K562 (cell line): ENCODE results near the gene UNC50. TPM values are rescaled to one million over a fixed set of nuclear protein-coding genes. Genes with fewer than 3 reads are reported as not detected.
A peak's percentile ranks its signal among the peaks of the same experiment; 100 is the strongest.

Experiments used
- CREB1 ChIP-seq, 2 experiments: sonication (generic) in 1 of 2; formaldehyde crosslinking in 1 of 2; IDR thresholded peaks; 2 replicates each; pipeline versions ENCODE4 v1.6.1 to v1.8.0; 2012 to 2022; ENCODE audit warnings: inconsistent platforms in 1 of 2, mild to moderate bottlenecking in 1 of 2, missing genetic modification reagents in 1 of 2, moderate library complexity in 1 of 2
- ETV1 ChIP-seq: fragments of 450-650 bp; conservative IDR thresholded peaks from 2 replicates; pipeline ENCODE4 v1.6.1; 2016; ENCODE audit warnings: missing genetic modification characterization, control low read depth, low read depth, missing compliant biosample characterization
- FOXA1 ChIP-seq: fragments of 450-650 bp; IDR thresholded peaks from 2 replicates; pipeline ENCODE4 v1.6.1; 2016; ENCODE audit warnings: mild to moderate bottlenecking, borderline replicate concordance
- HEY1 ChIP-seq: fragments of 250-450 bp; sonication (Bioruptor Pico); IDR thresholded peaks from 2 replicates; pipeline ENCODE4 v1.5.0; 2020; ENCODE audit warnings: mild to moderate bottlenecking, moderate library complexity, borderline replicate concordance
- HNRNPL ChIP-seq: fragments of 200-400 bp; formaldehyde crosslinking; IDR thresholded peaks from 2 replicates; pipeline ENCODE4 v1.6.1; 2017; ENCODE audit warnings: low read depth, mild to moderate bottlenecking, low read length
- HNRNPLL ChIP-seq: fragments of 200-400 bp; formaldehyde crosslinking; IDR thresholded peaks from 2 replicates; pipeline ENCODE4 v1.6.1; 2017; ENCODE audit warnings: low read length, low read depth, mild to moderate bottlenecking; ENCODE audit not compliant: poor library complexity, severe bottlenecking
- KLF6 ChIP-seq: fragments of 250-450 bp; sonication (Bioruptor Pico); IDR thresholded peaks from 2 replicates; pipeline ENCODE4 v1.4.0; 2020; ENCODE audit warnings: mild to moderate bottlenecking, moderate library complexity, borderline replicate concordance
- MYNN ChIP-seq, 2 experiments: sonication (generic); formaldehyde crosslinking in 1 of 2; IDR thresholded peaks; 2 replicates each; pipeline versions ENCODE4 v1.5.0 to v1.6.1; 2016 to 2020; ENCODE audit warnings: antibody characterized with exemption in 1 of 2, missing genetic modification reagents in 1 of 2
- NR2C2 ChIP-seq, 2 experiments: fragments of 200-800 bp in 1 of 2; sonication (Bioruptor generic) in 1 of 2; sonication (generic) in 1 of 2; formaldehyde crosslinking in 1 of 2; IDR thresholded peaks; 2 replicates each; pipeline versions ENCODE4 v1.6.1 to v1.8.0; 2016 to 2022; ENCODE audit warnings: mild to moderate bottlenecking in 1 of 2, missing compliant biosample characterization in 1 of 2, missing genetic modification characterization in 1 of 2, missing genetic modification reagents in 1 of 2
- PHF20 ChIP-seq: fragments of 450-650 bp; IDR thresholded peaks from 2 replicates; pipeline ENCODE4 v1.6.1; 2018; ENCODE audit not compliant: partially characterized antibody
- PML ChIP-seq: IDR thresholded peaks from 2 replicates; pipeline ENCODE4 v1.6.1; 2012; ENCODE audit warnings: low read length, inconsistent platforms
- SMARCB1 ChIP-seq: IDR thresholded peaks from 2 replicates; pipeline ENCODE4 v1.6.1; 2011; ENCODE audit warnings: improper control_type of control experiment, low read depth; ENCODE audit not compliant: insufficient read length
- TSC22D4 ChIP-seq: fragments of 450-650 bp; IDR thresholded peaks from 2 replicates; pipeline ENCODE4 v1.6.1; 2016; ENCODE audit warnings: missing genetic modification characterization, missing biosample characterization, control low read depth
- ZBTB1 ChIP-seq: sonication (generic); formaldehyde crosslinking; IDR thresholded peaks from 2 replicates; pipeline ENCODE4 v1.8.1; 2023; ENCODE audit warnings: missing genetic modification reagents, low read depth, mild to moderate bottlenecking, borderline replicate concordance
- ZC3H11A ChIP-seq: IDR thresholded peaks from 2 replicates; pipeline ENCODE4 v1.6.1; 2012; ENCODE audit warnings: low read depth, low read length, improper control_type of control experiment
- ZNF23 ChIP-seq: fragments of 250-450 bp; sonication (Bioruptor Pico); IDR thresholded peaks from 2 replicates; pipeline ENCODE4 v1.4.0; 2020; ENCODE audit warnings: mild to moderate bottlenecking
- ZNF707 ChIP-seq: fragments of 250-450 bp; sonication (Bioruptor Pico); conservative IDR thresholded peaks from 2 replicates; pipeline ENCODE4 v1.8.0; 2022; ENCODE audit warnings: inconsistent platforms, mild to moderate bottlenecking, moderate library complexity
- polyA plus RNA-seq, 8 experiments: library from polyadenylated mRNA; depleted of rRNA in 4 of 8; stranded (reverse) in 5 of 8; unstranded in 3 of 8; fragments of >200 nt; fragmentation: Nextera tagmentation in 2 of 8; fragmentation: Illumina TruSeq in 1 of 8; extraction: Ambion mirVana in 2 of 8; extraction: Trizol in 1 of 8; gene quantifications; 2 replicates each; pipeline versions ENCODE4 v1.2.1 to v1.2.3, GENCODE V29; 2011 to 2014; ENCODE audit warnings: inconsistent platforms in 1 of 8, missing spikeins in 1 of 8
- total RNA-seq, 7 experiments: library from RNA; depleted of rRNA in 6 of 7; stranded (reverse); fragments of >200 nt in 6 of 7; fragmentation: Illumina TruSeq in 2 of 7; extraction: Trizol in 2 of 7; gene quantifications; 2 replicates each; pipeline versions ENCODE4 v1.2.1 to v1.2.3, GENCODE V29; 2011 to 2021; ENCODE audit warnings: low replicate concordance in 1 of 7
- TF ChIP-seq, protein P1 (sequence below): sonication (generic); formaldehyde crosslinking; IDR thresholded peaks from 2 replicates; pipeline ENCODE4 v1.8.0; 2022; ENCODE audit warnings: missing genetic modification reagents, mild to moderate bottlenecking, borderline replicate concordance
- TF ChIP-seq, protein P2 (sequence below): sonication (generic); formaldehyde crosslinking; IDR thresholded peaks from 2 replicates; pipeline ENCODE4 v1.8.0; 2023; ENCODE audit warnings: mild to moderate bottlenecking, missing genetic modification reagents
- TF ChIP-seq, protein P3 (sequence below), 2 experiments: fragments of 450-650 bp; conservative IDR thresholded peaks; 2 replicates each; pipeline ENCODE4 v1.6.1; 2017; ENCODE audit warnings: mild to moderate bottlenecking in 2 of 2, moderate library complexity in 2 of 2

The UNC50 gene
- total and polyA plus RNA-seq, 9 of the 15 experiments (the other 6 are each of a cell fraction or from before 2014, with no cell fraction given): 30.0 to 52.9 (median 35.9) TPM

DNA sequence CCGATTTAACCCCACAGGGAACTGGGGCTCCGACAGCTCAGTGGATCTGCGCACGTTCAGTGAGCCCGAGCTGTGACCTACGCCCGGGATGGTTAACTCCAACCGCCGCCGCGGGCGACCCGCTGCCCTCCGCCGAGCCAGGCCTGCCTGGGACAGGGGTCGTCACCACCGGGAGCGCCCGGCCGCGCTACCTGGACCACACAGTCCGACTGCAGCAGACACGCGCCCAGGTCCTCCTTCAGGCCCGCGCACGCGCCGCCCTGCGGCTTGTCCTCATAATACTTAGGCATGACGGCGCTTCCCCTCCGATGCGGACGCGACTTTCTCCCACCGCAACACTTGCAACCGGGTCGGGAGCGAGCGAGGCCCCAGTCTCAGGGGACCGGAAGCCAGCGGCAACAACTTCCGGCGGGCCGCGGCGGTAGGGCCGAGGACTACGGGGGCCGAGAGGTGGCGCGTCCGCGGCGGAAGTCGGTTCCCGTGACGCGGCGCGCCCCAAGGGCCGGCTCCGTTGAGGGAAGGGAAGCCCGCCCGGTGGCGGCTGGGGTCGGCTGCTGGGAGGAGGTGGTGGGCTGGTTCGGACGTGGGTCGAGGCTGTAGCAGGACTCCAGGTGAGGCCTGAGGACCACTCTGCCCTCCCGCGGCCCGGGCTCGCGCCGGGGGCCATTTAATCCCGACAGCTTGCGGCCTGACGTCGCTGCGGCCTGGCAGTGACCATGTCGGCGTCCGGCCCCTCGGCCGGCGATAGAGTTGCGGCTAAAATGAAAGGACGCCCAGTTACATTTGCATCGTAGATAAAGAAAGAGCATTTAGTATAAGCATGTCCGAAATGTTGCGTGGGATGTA lies at the start of gene UNC50, which contains the start of gene COA5 (continued):
- no peak for TF ChIP-seq HNRNPLL
- TF ChIP-seq, protein P1, sequence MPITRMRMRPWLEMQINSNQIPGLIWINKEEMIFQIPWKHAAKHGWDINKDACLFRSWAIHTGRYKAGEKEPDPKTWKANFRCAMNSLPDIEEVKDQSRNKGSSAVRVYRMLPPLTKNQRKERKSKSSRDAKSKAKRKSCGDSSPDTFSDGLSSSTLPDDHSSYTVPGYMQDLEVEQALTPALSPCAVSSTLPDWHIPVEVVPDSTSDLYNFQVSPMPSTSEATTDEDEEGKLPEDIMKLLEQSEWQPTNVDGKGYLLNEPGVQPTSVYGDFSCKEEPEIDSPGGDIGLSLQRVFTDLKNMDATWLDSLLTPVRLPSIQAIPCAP (CRISPR knock-in tag): no peak
- peak; percentile 59; the same call in 1 of the 2 replicates for TF ChIP-seq NR2C2 (CRISPR knock-in tag; IDR thresholded peaks at IDR 0.05)
- TF ChIP-seq NR2C2 (tag; IDR thresholded peaks at IDR 0.05): peak; percentile 92
- peak; percentile 93 for TF ChIP-seq ETV1 (tag)
- TF ChIP-seq, protein P2, sequence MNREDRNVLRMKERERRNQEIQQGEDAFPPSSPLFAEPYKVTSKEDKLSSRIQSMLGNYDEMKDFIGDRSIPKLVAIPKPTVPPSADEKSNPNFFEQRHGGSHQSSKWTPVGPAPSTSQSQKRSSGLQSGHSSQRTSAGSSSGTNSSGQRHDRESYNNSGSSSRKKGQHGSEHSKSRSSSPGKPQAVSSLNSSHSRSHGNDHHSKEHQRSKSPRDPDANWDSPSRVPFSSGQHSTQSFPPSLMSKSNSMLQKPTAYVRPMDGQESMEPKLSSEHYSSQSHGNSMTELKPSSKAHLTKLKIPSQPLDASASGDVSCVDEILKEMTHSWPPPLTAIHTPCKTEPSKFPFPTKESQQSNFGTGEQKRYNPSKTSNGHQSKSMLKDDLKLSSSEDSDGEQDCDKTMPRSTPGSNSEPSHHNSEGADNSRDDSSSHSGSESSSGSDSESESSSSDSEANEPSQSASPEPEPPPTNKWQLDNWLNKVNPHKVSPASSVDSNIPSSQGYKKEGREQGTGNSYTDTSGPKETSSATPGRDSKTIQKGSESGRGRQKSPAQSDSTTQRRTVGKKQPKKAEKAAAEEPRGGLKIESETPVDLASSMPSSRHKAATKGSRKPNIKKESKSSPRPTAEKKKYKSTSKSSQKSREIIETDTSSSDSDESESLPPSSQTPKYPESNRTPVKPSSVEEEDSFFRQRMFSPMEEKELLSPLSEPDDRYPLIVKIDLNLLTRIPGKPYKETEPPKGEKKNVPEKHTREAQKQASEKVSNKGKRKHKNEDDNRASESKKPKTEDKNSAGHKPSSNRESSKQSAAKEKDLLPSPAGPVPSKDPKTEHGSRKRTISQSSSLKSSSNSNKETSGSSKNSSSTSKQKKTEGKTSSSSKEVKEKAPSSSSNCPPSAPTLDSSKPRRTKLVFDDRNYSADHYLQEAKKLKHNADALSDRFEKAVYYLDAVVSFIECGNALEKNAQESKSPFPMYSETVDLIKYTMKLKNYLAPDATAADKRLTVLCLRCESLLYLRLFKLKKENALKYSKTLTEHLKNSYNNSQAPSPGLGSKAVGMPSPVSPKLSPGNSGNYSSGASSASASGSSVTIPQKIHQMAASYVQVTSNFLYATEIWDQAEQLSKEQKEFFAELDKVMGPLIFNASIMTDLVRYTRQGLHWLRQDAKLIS (CRISPR knock-in tag): peak; percentile 87
- TF ChIP-seq ZNF23 (CRISPR knock-in tag): no peak
- no peak for TF ChIP-seq ZBTB1 (CRISPR knock-in tag)
- 0 out of 2 replicates have a peak, but pooled peaks have one; percentile 61 for TF ChIP-seq KLF6 (CRISPR knock-in tag)
- no peak for TF ChIP-seq FOXA1
- TF ChIP-seq PHF20: peak; percentile 95
- no peak for TF ChIP-seq SMARCB1
- TF ChIP-seq TSC22D4 (tag): no peak
- no peak for TF ChIP-seq MYNN (IDR thresholded peaks at IDR 0.05)
- no peak for TF ChIP-seq MYNN (CRISPR knock-in tag; IDR thresholded peaks at IDR 0.05)
- no peak for TF ChIP-seq ZC3H11A
- TF ChIP-seq CREB1 (IDR thresholded peaks at IDR 0.05): peak; percentile 81
- peak; percentile 91 for TF ChIP-seq CREB1 (CRISPR knock-in tag; IDR thresholded peaks at IDR 0.05)
- TF ChIP-seq ZNF707 (CRISPR knock-in tag): no peak
- TF ChIP-seq HNRNPL: no peak
- TF ChIP-seq PML: peak; percentile 83
- TF ChIP-seq, protein P3, sequence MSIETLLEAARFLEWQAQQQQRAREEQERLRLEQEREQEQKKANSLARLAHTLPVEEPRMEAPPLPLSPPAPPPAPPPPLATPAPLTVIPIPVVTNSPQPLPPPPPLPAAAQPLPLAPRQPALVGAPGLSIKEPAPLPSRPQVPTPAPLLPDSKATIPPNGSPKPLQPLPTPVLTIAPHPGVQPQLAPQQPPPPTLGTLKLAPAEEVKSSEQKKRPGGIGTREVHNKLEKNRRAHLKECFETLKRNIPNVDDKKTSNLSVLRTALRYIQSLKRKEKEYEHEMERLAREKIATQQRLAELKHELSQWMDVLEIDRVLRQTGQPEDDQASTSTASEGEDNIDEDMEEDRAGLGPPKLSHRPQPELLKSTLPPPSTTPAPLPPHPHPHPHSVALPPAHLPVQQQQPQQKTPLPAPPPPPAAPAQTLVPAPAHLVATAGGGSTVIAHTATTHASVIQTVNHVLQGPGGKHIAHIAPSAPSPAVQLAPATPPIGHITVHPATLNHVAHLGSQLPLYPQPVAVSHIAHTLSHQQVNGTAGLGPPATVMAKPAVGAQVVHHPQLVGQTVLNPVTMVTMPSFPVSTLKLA (conservative IDR thresholded peaks at IDR 0.05): peak; percentile 66 to 87
- no peak for TF ChIP-seq HEY1 (CRISPR knock-in tag)
